ENCODE data around the gene CHRNB4. TPM values are rescaled to one million over a fixed set of nuclear protein-coding genes. Genes with fewer than 3 reads are reported as not detected.

CHRNB4 gene
- total and polyA plus RNA-seq, 2 of the 8 experiments (the other 6 are each of a cell fraction or from before 2014, with no cell fraction given): 2.4 to 4.5 TPM

DNA sequence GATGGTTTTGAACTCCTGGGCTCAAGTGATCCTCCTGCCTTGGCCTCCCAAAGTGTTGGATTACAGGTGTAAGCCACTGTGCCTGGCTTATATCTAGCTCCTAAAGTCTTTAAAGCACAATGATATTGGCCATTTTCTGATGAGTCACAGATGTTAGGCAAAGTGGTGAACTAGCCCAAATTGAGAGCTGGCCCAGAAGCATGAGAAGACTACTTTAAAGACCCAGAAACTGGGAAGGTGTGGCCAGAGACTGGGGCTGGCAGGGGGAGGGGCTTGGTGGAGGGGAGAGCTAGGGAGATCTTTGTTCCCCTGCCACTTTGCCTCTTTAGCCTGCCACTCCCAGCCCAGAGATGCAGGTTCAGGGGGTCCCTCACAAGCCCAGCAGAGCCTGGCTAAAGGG lies 41.8 kb downstream of the CHRNB4 start:
- no peak overlapping the region for H3K14ac ChIP-seq (ENCODE audit: insufficient read length)
- H3K36me3 ChIP-seq (ENCODE audit: control insufficient read depth in 2 of 4, insufficient read depth in 4 of 4, low read length in 3 of 4): peaks cover 0 to 6% (median under 1%) of the 10 kb centered on the region in 4 experiments; a peak in 1 of 8 replicates
- CTCF ChIA-PET (ENCODE audit: partially characterized antibody): no interaction called here
- no peak overlapping the region for H2BK120ac ChIP-seq (replicated peaks; ENCODE audit: low read depth, low read length)
- no peak for TF ChIP-seq SIN3A (conservative IDR thresholded peaks at IDR 0.05 in 1 of 2, IDR thresholded peaks at IDR 0.05 in 1 of 2; ENCODE audit: low read depth in 1 of 2, low read length in 2 of 2)
- no peak for TF ChIP-seq SRF (IDR thresholded peaks at IDR 0.05; ENCODE audit: low read depth, low read length)
- no peak for TF ChIP-seq KDM5A (IDR thresholded peaks at IDR 0.05; ENCODE audit: low read length)
- no peak for TF ChIP-seq POLR2AphosphoS5 (IDR thresholded peaks at IDR 0.05; ENCODE audit: low read depth, low read length)
- no peak for TF ChIP-seq CREB1 (IDR thresholded peaks at IDR 0.05)
- TF ChIP-seq RNF2 (IDR thresholded peaks at IDR 0.05; ENCODE audit: borderline replicate concordance, low read depth, low read length, missing control alignments, poor library complexity, severe bottlenecking): no peak
- no peak for TF ChIP-seq RXRA (IDR thresholded peaks at IDR 0.05; ENCODE audit: insufficient read depth, low read depth, low read length)
- TF ChIP-seq SUZ12 (IDR thresholded peaks at IDR 0.05; ENCODE audit: low read length): no peak
- TF ChIP-seq, protein P1, sequence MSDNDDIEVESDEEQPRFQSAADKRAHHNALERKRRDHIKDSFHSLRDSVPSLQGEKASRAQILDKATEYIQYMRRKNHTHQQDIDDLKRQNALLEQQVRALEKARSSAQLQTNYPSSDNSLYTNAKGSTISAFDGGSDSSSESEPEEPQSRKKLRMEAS (IDR thresholded peaks at IDR 0.05): no peak
- TF ChIP-seq ASH2L (IDR thresholded peaks at IDR 0.05; ENCODE audit: low read length): no peak
- TF ChIP-seq EGR1 (IDR thresholded peaks at IDR 0.05; ENCODE audit: borderline replicate concordance, low read depth, low read length): no peak
- no peaks in the 10 kb centered on the region for H3K4me1 ChIP-seq (replicated peaks in 1 of 4; ENCODE audit: control insufficient read depth in 3 of 4, insufficient read depth in 4 of 4, low read length in 3 of 4)
- H4K91ac ChIP-seq (replicated peaks; ENCODE audit: insufficient read length, low read length): no peak overlapping the region
- no peak overlapping the region for H4K8ac ChIP-seq (ENCODE audit: extremely low read depth, insufficient read depth, low read length)
- no peak overlapping the region for H3K23ac ChIP-seq (ENCODE audit: insufficient read length)
- no peaks in the 10 kb centered on the region for H3K79me1 ChIP-seq (ENCODE audit: low read depth, low read length)
- no peak overlapping the region for H3K18ac ChIP-seq (ENCODE audit: extremely low read depth, low read length)
- H2BK12ac ChIP-seq (ENCODE audit: low read depth, low read length): no peak overlapping the region
- no peaks in the 10 kb centered on the region for H3K79me2 ChIP-seq (ENCODE audit: control insufficient read depth in 1 of 2, insufficient read depth in 2 of 2, low read length in 2 of 2)
- H3K4me2 ChIP-seq (ENCODE audit: insufficient read depth in 1 of 2, low read depth in 2 of 2, low read length in 2 of 2): no peak overlapping the region
- H2AFZ ChIP-seq (ENCODE audit: low read length): no peak overlapping the region
- no peak overlapping the region for H3K4ac ChIP-seq (replicated peaks; ENCODE audit: insufficient read length, low read depth, low read length)
- H2BK5ac ChIP-seq (ENCODE audit: low read depth, low read length): no peak overlapping the region
- 0 out of 4 replicates have a peak, but pooled peaks cover 0 to under 1% of the 10 kb centered on the region in 2 experiments for H3K9me3 ChIP-seq (ENCODE audit: insufficient read depth in 2 of 2, low read depth in 1 of 2, low read length in 1 of 2)
- POLR2A ChIA-PET (ENCODE audit: partially characterized antibody): no interaction called here
- H3K4me3 ChIP-seq (ENCODE audit: extremely low read depth in 1 of 4, insufficient read depth in 2 of 4, low read depth in 3 of 4, low read length in 4 of 4): no peak overlapping the region
- H3K9ac ChIP-seq (replicated peaks in 1 of 4; ENCODE audit: extremely low read depth in 1 of 4, low read depth in 3 of 4, low read length in 3 of 4): no peak overlapping the region
- no peaks in the 10 kb centered on the region for H3K27me3 ChIP-seq (replicated peaks in 1 of 4; ENCODE audit: control insufficient read depth in 3 of 4, extremely low read depth in 1 of 4, insufficient read depth in 3 of 4, low read length in 3 of 4)
- H2BK20ac ChIP-seq (ENCODE audit: low read length): no peak overlapping the region
- H3K23me2 ChIP-seq (ENCODE audit: low read depth, low read length): no peaks in the 10 kb centered on the region
- H3K27ac ChIP-seq (ENCODE audit: low read depth, low read length): no peak overlapping the region
- H4K20me1 ChIP-seq (replicated peaks in 1 of 2; ENCODE audit: control insufficient read depth in 1 of 2, insufficient read depth in 2 of 2, low read length in 2 of 2): no peaks in the 10 kb centered on the region
- FAIRE-seq (no peak), DNase-seq (ENCODE audit: low read depth in 1 of 2, low spot score in 2 of 2) (no peak)
- H2AK5ac ChIP-seq (ENCODE audit: low read depth, low read length): no peak overlapping the region
- H3K56ac ChIP-seq (replicated peaks; ENCODE audit: insufficient read length, low read depth, low read length): no peak overlapping the region
- H2BK15ac ChIP-seq (ENCODE audit: low read length): no peak overlapping the region
- H4K5ac ChIP-seq (ENCODE audit: insufficient read length, low read depth, low read length): no peak overlapping the region
